H1 (cell line): ENCODE measurements around the gene C14orf93. TPM values are rescaled to one million over a fixed set of nuclear protein-coding genes. Genes with fewer than 3 reads are reported as not detected.

ENCODE experiments used
- CBX8 ChIP-seq: fragments of 300-800, 300-1000 bp; sonication (generic); IDR thresholded peaks from 2 replicates; pipeline ENCODE4 v1.7.1; 2016; ENCODE audit warnings: low read depth, low read length, borderline replicate concordance
- POLR2AphosphoS5 ChIP-seq: IDR thresholded peaks from 2 replicates; pipeline ENCODE4 v1.6.1; 2011; ENCODE audit warnings: low read depth, low read length
- SP4 ChIP-seq: IDR thresholded peaks from 2 replicates; pipeline ENCODE4 v1.6.1; 2012; ENCODE audit warnings: low read length, inconsistent platforms
- polyA plus RNA-seq, 7 experiments: library from polyadenylated mRNA; depleted of rRNA in 3 of 7; stranded (reverse) in 5 of 7; unstranded in 2 of 7; fragments of >200 nt in 5 of 7; fragments of 200-250 nt in 2 of 7; gene quantifications; 1 replicate in 5 of 7; 2 replicates in 1 of 7; 4 replicates in 1 of 7; pipeline versions ENCODE4 v1.2.1 to v1.2.3, GENCODE V29; 2011 to 2013; ENCODE audit warnings: missing spikeins in 2 of 7, mixed read lengths in 2 of 7
- total RNA-seq: library from RNA; stranded (reverse); fragmentation: NEBNext Ultra II Directional; extraction: Animal tissue kit (Norgen Biotek cat#: 25700); gene quantifications from 2 replicates; pipeline ENCODE4 v1.2.1, GENCODE V29; 2021

C14orf93 gene
- total and polyA plus RNA-seq, 2 of the 8 experiments (the other 6 are each of a cell fraction or from before 2014, with no cell fraction given): 7.8 to 8.2 TPM

- no peak for TF ChIP-seq SP4
- no peak for TF ChIP-seq POLR2AphosphoS5
- TF ChIP-seq CBX8: no peak
- TF ChIP-seq, all 59 proteins: peak for 0
These were observed 33.2 kb upstream of the C14orf93 start (continued) for GRCh38 chr14:23043145-23043544.
